ENCODE measurements around the gene NOD1.

NOD1 gene

GRCh38 chr7:30468791-30469190 lies 9.8 kb downstream of the NOD1 start:
- no peak for DNase-seq

DNA sequence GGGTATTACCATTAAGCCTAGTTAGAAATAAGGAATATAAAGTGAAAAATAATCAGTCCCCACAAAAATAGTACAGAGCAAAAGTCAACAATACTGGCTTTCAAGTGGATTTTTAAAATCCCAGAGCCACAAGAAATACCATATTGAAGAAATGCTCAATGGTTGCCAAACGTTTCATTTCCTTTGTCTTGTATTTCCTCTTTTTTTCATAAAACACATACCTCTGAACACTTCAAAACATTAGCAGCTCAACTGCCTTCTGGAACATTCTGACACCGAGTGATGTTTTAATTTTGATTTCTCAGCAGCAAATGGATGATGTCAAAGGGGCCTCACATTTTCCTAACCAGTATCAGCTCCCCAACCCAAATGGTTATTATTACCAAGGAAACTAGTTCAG lies 10.5 kb downstream of the NOD1 start:
- DNase-seq = no peak

- DNase-seq = no peak
Measured at GRCh38 chr7:30467271-30467670, 11.3 kb downstream of the NOD1 start.

DNA sequence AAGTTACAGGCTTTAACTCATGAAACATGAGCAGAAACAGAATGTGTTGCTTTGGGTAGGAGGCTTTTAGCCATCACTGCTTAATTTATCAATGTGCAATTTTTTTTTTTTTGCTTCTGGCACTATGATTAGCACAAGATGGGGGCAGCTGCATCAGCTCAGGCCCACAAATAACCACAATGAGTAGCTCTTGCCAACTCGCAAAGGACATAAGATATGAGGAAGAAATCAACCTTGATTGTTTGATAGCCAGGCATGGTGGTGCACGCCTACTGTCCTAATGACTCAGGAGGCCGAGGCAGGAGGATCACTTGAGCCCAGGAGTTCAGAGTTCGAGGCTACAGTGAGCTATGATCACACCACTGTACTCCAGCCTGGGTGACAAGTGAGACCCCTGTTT lies 12.3 kb downstream of the NOD1 start:
- DNase-seq = no peak

DNA sequence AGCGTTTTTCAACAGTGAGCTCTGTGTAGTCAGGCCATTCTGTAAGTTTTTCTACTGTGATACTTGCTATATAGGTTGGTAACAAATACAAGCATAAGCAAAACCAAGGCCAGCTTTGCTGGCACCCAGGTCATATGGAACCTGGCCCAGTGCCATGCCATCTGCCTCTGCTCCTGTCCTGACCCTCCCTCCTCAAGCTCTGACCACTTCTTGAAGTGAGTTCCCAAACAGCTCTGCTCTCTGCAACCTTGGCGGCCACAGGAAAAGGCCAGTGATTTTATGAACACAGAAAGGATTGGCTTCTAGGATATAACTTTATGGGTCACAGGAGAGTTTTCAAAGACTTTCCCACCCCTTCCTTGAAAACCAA lies 12.8 kb downstream of the NOD1 start:
- DNase-seq = no peak

GRCh38 chr7:30465046-30465810 lies 13.4 kb downstream of the NOD1 start:
- no peak for DNase-seq

DNA sequence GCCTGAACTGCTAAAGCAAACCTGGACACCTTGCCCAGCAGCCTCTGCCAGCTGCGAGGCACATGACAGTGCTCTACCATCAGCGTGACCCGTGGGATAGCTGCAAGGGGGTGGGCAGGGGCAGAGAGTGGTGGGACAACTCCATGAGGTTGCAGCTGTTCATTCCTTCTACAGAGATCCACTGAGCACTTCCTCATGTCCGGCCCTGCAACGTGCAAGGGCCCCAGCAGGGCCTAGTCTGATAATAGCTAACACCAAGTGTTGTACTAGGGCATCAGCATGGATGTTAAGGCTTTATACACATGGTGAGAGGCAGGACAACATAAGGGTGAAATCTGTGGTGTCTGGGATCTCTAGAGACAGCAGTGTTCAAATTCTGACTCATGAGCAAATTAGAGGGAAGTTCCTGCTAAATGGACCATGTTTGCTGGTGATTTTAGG lies 14.3 kb downstream of the NOD1 start:
- no peak for DNase-seq

- no peak for DNase-seq
Measured at GRCh38 chr7:30463405-30464145, 15.0 kb downstream of the NOD1 start.

- no peak for DNase-seq
Measured at GRCh38 chr7:30462179-30462578, 16.4 kb downstream of the NOD1 start.

DNA sequence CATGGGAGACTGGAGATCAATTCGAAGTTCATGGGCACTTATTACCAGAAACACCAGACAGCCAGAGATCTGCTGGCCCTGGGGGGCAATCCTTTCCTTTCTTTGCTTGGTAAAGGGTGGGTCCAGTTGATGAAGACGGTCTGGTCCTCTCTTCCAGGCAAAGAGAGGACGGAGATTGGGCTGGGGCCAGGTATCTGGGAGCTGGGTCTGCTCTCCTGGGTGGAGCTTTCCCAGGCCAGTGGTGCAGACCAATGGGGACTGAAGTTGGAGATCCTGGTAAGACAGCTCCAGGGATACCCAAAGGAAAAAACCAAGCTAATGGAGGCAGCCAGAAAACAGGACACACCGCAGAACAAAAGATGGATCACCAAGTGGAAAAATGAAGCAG lies 18.3 kb downstream of the NOD1 start:
- DNase-seq = no peak

DNA sequence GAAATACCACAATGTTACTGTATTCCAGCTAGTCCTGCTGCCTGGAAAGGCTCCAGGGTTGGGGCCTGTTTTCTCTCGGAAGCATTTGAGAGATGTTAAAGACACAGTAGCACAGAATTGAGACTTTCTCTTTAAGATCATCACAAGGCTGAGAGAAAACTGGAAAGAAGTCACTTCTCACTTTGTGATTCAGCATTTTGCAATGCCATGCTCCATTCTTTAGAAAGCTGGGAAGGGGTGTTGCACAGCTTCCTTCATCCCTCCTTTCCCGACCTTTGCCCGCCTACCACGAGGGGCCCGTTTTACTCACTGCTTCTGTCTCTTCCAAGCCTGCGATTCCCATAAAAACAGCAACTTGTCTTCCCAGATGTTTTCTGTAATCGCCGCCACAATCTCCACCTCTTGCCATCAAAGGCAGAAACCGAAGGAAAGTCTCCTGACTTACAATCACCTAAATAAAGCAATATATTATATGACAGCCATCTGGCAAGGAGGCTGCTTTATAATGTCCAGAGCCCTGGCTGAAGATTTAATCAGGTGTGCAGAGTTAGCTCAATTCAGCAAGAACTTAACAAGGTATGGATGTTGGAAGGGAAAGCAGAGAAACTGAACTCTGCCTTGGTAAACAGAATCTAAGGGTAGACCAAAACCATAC lies 18.9 kb downstream of the NOD1 start:
- no peak for DNase-seq

DNA sequence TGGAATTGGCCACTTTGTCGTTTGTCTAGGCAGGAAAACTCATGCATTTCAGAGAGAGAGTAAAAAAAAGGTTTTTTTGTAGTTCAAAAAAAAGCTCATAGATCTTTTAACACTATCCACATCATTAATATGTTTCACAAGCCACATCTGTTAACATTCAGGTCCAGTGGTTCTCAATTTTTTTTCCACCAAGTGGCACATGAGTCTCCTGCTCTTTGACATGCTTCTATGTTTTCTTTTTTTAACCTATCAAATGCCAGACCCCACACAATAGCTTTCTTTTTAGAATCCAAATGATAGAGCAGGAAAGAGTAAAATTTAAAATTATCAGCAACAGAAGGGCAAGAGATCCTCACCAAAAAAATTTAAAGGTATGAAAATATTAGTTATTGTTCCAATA lies 20.3 kb downstream of the NOD1 start:
- no peak for DNase-seq

GRCh38 chr7:30453921-30454320 lies 24.7 kb downstream of the NOD1 start:
- no peak for DNase-seq

- no peak for DNase-seq
Measured at GRCh38 chr7:30453016-30453415, 25.6 kb downstream of the NOD1 start.

- no peak for DNase-seq
Measured at GRCh38 chr7:30452280-30452930, 26.2 kb downstream of the NOD1 start.

DNA sequence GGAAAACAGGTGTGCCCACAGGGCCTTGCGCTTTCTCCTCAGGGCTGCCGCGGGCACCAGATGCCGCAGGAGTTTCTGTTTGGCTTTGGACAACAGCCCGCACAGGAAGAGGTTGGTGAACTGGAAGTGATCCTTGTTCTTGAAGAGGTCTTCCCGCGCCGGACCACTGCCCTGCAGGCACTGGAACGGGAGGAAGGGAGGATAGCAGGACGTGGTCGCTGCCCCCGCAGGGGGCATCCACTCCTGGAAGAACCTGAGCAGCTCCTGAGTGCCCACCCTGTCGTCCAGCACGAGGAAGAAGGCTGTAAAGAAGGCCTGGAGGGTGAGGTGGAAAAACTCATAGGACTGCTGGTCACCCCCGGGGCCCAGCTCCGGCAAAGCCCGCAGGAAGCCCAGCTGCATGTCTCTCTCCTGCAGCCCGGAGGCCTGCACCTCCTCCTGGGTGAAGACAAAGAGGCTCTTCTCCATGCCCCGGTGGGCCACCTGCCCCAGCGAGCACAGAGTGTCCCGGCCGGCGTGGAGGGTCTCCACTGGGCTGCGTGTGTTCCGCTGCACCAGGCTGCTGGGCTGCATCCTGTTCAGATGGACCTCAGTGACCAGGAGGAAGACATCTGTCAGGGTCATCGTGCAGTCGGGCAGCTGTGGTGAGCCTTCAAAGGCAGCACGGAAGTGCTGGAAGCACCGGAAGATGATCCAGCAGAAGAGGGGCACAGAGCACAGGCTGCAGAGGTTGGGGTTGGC lies 26.9 kb downstream of the NOD1 start:
- no peak for DNase-seq

GRCh38 chr7:30450983-30451497 lies 27.5 kb downstream of the NOD1 start:
- no peak for DNase-seq

DNA sequence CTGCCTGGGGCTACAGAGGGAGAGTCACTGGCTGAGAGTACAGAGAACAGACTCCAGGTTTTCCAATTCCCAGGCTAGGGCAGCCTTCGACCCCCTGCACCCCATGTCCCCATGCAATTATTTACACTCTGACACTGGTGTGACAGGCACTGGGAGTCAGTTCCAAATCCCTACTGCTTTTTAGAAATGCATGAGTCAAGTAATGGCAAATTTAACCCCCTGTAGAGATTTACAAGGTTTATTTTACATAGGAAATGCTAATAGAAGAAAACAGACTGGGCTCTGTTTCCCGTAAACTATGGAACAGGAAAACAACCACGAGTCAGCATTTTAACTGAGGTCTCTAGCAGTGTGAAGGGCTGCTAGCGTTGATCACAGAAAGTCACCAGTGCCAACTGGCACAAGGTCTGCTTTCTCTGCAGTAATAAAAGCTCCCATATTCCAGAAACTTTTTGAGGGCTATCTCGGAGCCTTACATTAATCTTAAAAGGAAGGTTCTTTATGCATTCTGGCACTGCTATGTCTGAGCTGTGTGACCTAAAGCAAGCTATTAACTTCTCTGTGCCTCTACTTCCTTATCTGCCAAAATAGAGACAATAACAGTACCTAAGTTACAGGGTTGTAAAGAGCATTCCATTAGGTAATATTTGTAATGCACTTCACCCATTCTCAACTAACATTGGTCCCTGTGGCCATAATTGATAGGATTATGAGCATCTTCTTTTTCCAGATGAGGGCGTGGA lies 28.2 kb downstream of the NOD1 start:
- no peak for DNase-seq

DNA sequence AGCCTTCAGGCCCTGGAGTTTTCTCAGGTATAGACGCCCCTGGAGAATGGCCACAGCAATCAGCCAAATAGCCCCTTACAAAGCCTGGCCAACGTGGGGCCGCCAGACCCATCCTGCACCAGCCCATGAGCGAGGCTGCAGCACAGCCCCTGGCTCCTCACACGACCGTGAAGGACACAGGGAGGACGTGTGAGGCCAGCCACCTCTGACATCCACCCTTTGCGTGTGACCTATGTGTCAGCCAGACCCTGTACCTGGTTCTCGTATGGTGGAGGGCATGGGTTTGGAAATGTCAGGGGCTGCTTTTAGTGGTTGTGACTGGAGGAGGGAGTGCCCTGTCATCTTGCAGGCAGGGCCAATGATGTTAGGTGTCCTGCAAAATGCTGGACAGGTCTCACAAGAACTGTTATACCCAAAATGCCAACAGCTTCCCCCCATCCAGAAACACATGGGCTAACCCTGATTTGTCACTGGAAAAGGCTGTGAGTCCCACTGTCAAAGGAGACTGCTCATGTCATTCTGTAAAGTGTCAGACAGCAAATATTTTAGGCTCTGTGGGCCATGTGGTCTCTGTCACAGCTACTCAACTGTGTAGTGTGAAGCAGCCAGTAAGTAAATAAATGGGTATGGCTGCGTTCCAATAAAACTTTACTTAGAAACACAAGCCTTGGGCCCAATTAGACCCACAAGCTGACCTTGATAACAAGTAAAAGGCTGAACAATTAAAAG lies 30.0 kb downstream of the NOD1 start:
- DNase-seq = no peak

GRCh38 chr7:30447466-30447865 lies 31.1 kb downstream of the NOD1 start:
- no peak for DNase-seq

DNA sequence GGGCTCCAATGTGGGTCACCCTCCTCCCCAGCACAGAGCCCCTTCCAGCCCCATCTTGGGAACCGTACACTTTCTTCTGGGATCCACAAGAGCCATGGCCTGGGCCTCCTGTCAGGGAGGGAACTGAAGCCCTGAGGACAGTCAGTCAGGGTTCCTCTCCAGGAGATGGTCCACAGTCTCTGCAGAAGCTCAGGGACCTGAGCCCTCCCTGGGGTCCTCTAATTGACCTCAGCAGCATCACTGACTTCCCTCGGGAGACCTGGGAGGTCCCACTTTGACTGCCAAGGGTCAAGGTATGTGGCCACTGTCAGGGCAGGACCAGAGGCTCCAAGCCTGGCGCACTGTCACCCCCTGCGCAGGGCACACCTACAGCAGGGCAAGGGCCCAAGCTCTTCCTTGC lies 32.3 kb downstream of the NOD1 start:
- no peak for DNase-seq
